BLaER1 (cell line): ENCODE results near the gene IPO4.

Experiments
- H3K27ac ChIP-seq: shearing (Covaris generic); formaldehyde crosslinking; 2 replicates; pipeline ENCODE4 v1.8.1; 2022
- H3K27me3 ChIP-seq: shearing (Covaris generic); formaldehyde crosslinking; 2 replicates; pipeline ENCODE4 v1.8.1; 2022
- H3K36me3 ChIP-seq: shearing (Covaris generic); formaldehyde crosslinking; 2 replicates; pipeline ENCODE4 v1.8.1; 2022
- H3K4me1 ChIP-seq: shearing (Covaris generic); formaldehyde crosslinking; 2 replicates; pipeline ENCODE4 v1.8.1; 2022
- H3K4me2 ChIP-seq: shearing (Covaris generic); formaldehyde crosslinking; 2 replicates; pipeline ENCODE4 v1.8.1; 2022
- H3K4me3 ChIP-seq: shearing (Covaris generic); formaldehyde crosslinking; 2 replicates; pipeline ENCODE4 v1.8.1; 2022
- H3K9ac ChIP-seq: shearing (Covaris generic); formaldehyde crosslinking; 2 replicates; pipeline ENCODE4 v1.8.1; 2022
- H3K9me3 ChIP-seq: shearing (Covaris generic); formaldehyde crosslinking; 2 replicates; pipeline ENCODE4 v1.8.1; 2022
- H4K20me1 ChIP-seq: shearing (Covaris generic); formaldehyde crosslinking; 2 replicates; pipeline ENCODE4 v1.8.1; 2022
- Cebpa-rat ChIP-seq: shearing (Covaris generic); IDR thresholded peaks from 2 replicates; pipeline ENCODE4 v1.8.1; 2022

Gene IPO4

DNA sequence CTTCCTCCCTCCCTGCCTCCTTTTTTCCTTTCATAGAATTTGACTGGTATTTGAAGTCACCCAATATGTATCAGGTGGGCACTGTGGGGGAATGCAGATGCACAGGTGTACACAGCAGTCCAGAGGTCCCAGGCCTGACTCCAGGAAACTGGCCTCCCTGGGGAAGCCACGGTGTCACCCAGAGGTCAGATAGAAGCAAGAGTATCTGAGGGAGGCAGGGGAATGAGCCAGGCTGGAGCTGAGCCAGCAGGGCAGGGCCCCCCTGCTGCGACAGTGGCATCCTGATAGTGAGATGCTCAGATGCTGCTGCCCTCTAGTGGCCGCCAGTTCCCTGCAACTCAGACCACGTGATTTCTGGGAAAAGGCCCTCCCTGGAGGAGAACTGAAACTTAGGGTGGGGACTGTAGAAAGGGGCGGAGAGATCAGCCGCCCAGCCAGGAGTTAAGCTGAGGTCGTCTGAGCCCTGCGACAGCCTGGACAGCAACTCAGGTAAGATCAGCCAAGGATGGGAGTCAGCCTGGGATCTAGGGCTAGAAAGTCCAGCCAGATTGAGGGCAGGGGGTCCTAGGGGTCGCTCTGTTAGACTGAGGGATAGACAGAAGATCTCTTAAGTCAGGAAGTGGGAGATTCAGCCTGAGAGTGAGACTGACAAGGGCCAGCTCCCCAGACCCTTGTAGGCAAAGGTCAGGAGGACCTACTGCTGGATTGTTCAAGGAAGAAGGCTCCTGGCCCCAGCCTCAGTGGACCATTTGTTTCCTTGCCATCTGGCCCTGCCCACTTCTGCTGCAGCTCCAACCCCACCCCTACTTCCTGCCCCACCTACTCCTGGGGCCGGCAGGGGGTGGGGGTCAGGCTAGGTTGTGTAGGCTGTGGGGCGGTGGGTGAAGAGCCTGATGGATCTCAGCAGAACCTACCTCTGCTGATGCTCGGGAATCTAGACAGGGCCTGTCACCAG lies 27.5 kb downstream of the IPO4 start, which contains the start of gene IRF9:
Gene IRF9 (plus strand): TSS at position 416 of the 955 bp plus-strand sequence. CDS start 880 bp downstream, outside the sequence.
- Histone ChIP-seq H3K27me3 (no peaks in the 10 kb centered on the region), H3K4me1 (peaks cover 30% of the 10 kb centered on the region), H3K9ac (peak within 1 kb of the TSS; percentile 72), H3K4me3 (peak within 1 kb of the TSS; percentile 68), H4K20me1 (no peaks in the 10 kb centered on the region), H3K9me3 (no peaks in the 10 kb centered on the region), H3K36me3 (peaks cover 82% of the 10 kb centered on the region), H3K4me2 (peak within 1 kb of the TSS; percentile 80), H3K27ac (peak within 1 kb of the TSS; percentile 73)
- TF ChIP-seq Cebpa-rat = no peak

DNA sequence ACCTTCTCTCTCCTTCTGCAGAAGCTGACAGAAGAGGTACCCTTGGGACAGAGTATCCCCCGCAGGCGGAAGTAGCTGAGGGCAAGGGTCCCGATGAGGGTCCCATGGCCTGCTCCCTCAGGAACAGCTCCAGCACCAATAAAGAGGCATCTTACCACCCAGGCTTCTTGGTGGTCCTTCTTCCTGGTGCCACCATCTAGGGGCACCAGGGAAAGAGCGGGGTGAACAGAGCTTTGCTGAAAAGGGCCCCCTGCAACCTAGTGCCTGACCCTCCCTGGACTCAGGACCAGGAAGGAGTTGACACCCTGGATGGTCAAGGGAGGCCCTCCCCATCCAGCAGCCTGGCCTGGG lies 28.1 kb downstream of the IPO4 start:
- peak overlapping the region; percentile 73 for H3K27ac ChIP-seq
- peaks cover 82% of the 10 kb centered on the region for H3K36me3 ChIP-seq
- H3K4me2 ChIP-seq = peak overlapping the region; percentile 80

DNA sequence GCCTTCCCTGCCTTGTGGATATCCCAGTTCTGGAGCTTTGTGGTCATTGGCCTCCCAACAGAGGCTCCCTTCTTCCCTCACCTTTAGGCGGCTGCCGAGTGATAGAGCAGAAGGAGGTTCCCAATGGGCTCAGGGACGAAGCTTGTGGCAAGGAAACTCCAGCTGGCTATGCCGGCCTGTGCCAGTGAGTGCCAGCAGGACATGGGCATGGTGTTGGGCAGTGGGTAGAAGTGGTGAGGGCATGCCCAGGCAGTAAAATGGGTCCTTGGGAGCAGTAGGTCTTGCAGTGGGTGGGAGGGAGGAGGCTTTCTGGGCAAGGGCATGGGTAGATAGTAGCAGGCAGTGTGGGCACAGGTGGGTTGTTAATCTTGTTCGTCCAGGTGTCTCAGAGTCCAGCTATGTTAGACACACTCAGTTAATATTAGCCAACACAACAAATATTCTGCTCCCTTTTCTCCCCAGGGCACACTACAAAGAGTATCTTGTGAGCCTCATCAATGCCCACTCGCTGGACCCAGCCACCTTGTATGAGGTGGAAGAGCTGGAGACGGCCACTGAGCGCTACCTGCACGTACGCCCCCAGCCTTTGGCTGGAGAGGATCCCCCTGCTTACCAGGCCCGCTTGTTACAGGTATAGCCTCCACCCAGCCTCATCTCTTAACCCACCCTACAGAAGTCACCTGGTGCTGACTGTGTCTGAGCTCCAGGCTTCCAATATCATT lies 28.7 kb downstream of the IPO4 start:
- no peaks in the 10 kb centered on the region for H3K9me3 ChIP-seq
- H3K4me3 ChIP-seq = no peak overlapping the region
- H3K36me3 ChIP-seq = peaks cover 82% of the 10 kb centered on the region
- H3K27ac ChIP-seq = peak overlapping the region; percentile 73
- peak overlapping the region; percentile 80; the same call in 1 of the 2 replicates for H3K4me2 ChIP-seq
- H3K4me1 ChIP-seq = peaks cover 30% of the 10 kb centered on the region
- no peaks in the 10 kb centered on the region for H4K20me1 ChIP-seq
- 0 out of 2 replicates have a peak overlapping the region, but pooled peaks have one; percentile 72 for H3K9ac ChIP-seq
- H3K27me3 ChIP-seq = no peaks in the 10 kb centered on the region
- TF ChIP-seq Cebpa-rat = no peak

More for the DNA sequence above, 28.1 kb downstream of the IPO4 start:
- H3K9ac ChIP-seq = peak overlapping the region; percentile 72; the same call in 1 of the 2 replicates
- peaks cover 30% of the 10 kb centered on the region for H3K4me1 ChIP-seq
- no peaks in the 10 kb centered on the region for H4K20me1 ChIP-seq
- no peak overlapping the region for H3K4me3 ChIP-seq
- no peaks in the 10 kb centered on the region for H3K27me3 ChIP-seq
- no peaks in the 10 kb centered on the region for H3K9me3 ChIP-seq
- no peak for TF ChIP-seq Cebpa-rat

DNA sequence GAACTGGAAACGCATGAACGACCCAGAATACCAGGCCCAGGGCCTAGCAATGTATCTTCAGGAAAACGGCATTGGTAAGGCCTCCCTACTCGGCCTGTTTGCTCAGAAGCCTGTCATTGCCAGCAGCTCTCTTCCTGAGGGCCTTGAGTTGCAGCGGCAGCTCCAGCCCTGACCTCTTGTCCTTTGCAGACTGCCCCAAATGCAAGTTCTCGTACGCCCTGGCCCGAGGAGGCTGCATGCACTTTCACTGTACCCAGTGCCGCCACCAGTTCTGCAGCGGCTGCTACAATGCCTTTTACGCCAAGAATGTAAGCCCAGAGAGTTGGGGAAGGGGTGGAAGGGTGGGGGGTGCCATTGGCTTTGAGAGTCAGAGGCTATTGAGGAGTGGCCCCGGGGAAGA lies 31.3 kb downstream of the IPO4 start:
- Histone ChIP-seq H3K4me1 (peaks cover 19% of the 10 kb centered on the region), H3K4me3 (no peak overlapping the region), H3K36me3 (peaks cover 82% of the 10 kb centered on the region), H3K4me2 (no peak overlapping the region), H3K27ac (no peak overlapping the region), H4K20me1 (no peaks in the 10 kb centered on the region), H3K9ac (no peak overlapping the region), H3K9me3 (no peaks in the 10 kb centered on the region), H3K27me3 (no peaks in the 10 kb centered on the region)
- no peak for TF ChIP-seq Cebpa-rat

DNA sequence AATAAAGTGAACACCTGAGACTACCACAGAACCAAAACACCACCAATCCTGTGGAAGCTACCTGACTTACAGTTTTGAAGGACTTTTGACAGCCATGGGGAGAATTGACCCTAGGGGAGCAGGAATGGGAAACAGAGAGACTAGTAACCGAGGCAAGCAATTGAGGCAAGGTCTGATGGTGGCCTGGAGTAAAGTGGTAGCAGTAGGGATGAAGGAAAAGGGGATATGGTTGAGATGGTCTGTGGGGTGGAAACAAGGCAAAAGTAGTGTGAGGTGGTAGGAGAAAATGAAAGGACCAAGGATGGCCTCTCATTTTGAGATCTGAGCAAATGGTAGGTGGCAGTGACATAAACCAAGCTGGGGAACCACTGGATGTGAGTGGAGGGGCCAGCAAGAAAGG lies 31.8 kb downstream of the IPO4 start:
- peaks cover 14% of the 10 kb centered on the region for H3K4me1 ChIP-seq
- H4K20me1 ChIP-seq = no peaks in the 10 kb centered on the region
- H3K36me3 ChIP-seq = peaks cover 87% of the 10 kb centered on the region
- H3K4me3 ChIP-seq = no peak overlapping the region
- H3K9ac ChIP-seq = no peak overlapping the region
- H3K9me3 ChIP-seq = no peaks in the 10 kb centered on the region
- no peak for TF ChIP-seq Cebpa-rat
- no peak overlapping the region for H3K4me2 ChIP-seq
- no peaks in the 10 kb centered on the region for H3K27me3 ChIP-seq
- no peak overlapping the region for H3K27ac ChIP-seq

DNA sequence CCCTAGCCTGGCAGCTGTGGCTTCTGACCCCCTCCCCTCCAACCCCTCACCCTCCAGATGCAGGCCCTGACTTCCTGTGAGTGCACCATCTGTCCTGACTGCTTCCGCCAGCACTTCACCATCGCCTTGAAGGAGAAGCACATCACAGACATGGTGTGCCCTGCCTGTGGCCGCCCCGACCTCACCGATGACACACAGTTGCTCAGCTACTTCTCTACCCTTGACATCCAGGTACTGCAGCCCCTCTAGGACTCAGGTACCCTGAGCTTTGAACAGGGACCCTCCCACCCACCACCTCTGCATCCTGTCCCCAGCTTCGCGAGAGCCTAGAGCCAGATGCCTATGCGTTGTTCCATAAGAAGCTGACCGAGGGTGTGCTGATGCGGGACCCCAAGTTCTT lies 33.5 kb downstream of the IPO4 start:
- H3K9ac ChIP-seq = no peak overlapping the region
- H4K20me1 ChIP-seq = no peaks in the 10 kb centered on the region
- TF ChIP-seq Cebpa-rat = no peak
- no peak overlapping the region for H3K4me3 ChIP-seq
- H3K9me3 ChIP-seq = no peaks in the 10 kb centered on the region
- no peaks in the 10 kb centered on the region for H3K27me3 ChIP-seq
- peak overlapping the region; percentile 3; the same call in 1 of the 2 replicates for H3K27ac ChIP-seq
- peaks cover under 1% of the 10 kb centered on the region; the same call in 1 of the 2 replicates for H3K4me1 ChIP-seq
- no peak overlapping the region for H3K4me2 ChIP-seq
- peaks cover 96% of the 10 kb centered on the region for H3K36me3 ChIP-seq

DNA sequence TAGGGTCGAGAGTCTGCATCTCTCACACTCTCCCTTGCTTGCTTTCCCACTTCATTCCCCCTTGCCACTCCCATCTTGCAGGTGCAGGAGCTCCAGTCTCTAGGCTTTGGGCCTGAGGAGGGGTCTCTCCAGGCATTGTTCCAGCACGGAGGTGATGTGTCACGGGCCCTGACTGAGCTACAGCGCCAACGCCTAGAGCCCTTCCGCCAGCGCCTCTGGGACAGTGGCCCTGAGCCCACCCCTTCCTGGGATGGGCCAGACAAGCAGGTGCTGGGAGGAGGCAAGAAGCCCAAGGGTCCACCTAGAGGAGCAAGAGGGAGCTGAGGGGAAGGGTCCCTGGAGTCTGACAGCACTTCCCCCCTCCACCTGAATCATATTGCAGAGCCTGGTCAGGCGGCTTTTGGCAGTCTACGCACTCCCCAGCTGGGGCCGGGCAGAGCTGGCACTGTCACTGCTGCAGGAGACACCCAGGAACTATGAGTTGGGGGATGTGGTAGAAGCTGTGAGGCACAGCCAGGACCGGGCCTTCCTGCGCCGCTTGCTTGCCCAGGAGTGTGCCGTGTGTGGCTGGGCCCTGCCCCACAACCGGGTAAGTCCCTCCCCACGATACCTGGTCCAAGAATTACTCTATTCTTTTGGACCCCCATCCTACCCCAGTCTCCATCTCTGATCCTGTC lies 37.1 kb downstream of the IPO4 start:
- peaks cover 13% of the 10 kb centered on the region for H3K4me1 ChIP-seq
- H3K4me3 ChIP-seq = no peak overlapping the region

DNA sequence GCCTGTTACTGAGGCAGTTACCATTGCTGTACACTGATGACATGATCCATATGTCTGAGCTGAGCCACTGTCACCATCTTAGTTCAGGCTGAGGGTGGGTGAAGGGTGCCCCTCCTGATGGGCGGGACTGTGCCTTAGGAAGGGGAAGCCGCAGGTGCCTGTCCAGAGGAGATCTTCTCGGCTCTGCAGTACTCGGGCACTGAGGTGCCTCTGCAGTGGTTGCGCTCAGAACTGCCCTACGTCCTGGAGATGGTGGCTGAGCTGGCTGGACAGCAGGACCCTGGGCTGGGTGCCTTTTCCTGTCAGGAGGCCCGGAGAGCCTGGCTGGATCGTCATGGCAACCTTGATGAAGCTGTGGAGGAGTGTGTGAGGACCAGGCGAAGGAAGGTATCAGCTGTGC lies 37.6 kb downstream of the IPO4 start:
- Histone ChIP-seq H3K9me3 (no peaks in the 10 kb centered on the region), H3K4me1 (peaks cover 13% of the 10 kb centered on the region), H3K27ac (no peak overlapping the region), H4K20me1 (peaks cover 20% of the 10 kb centered on the region), H3K36me3 (peaks cover 74% of the 10 kb centered on the region), H3K4me3 (no peak overlapping the region), H3K4me2 (no peak overlapping the region), H3K27me3 (no peaks in the 10 kb centered on the region), H3K9ac (no peak overlapping the region)
- TF ChIP-seq Cebpa-rat = no peak

More for the DNA sequence above, 37.1 kb downstream of the IPO4 start:
- TF ChIP-seq Cebpa-rat = no peak
- Histone ChIP-seq H3K27me3 (no peaks in the 10 kb centered on the region), H3K9ac (no peak overlapping the region), H3K36me3 (peaks cover 79% of the 10 kb centered on the region), H3K4me2 (no peak overlapping the region), H3K27ac (no peak overlapping the region), H3K9me3 (no peaks in the 10 kb centered on the region), H4K20me1 (peaks cover 20% of the 10 kb centered on the region)

DNA sequence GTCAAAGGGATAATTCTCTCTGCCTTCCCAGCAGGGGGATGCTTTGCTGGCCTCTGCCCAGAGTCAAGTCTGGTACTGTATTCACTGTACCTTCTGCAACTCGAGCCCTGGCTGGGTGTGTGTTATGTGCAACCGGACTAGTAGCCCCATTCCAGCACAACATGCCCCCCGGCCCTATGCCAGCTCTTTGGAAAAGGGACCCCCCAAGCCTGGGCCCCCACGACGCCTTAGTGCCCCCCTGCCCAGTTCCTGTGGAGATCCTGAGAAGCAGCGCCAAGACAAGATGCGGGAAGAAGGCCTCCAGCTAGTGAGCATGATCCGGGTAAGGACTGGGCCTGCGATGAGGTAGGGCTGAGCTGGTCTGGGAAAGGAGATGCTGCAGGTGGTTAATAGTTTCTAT lies 38.0 kb downstream of the IPO4 start:
- Histone ChIP-seq H4K20me1 (peaks cover 20% of the 10 kb centered on the region), H3K27ac (no peak overlapping the region), H3K9ac (no peak overlapping the region), H3K9me3 (no peaks in the 10 kb centered on the region), H3K4me3 (no peak overlapping the region), H3K27me3 (no peaks in the 10 kb centered on the region), H3K4me2 (no peak overlapping the region), H3K4me1 (peaks cover 17% of the 10 kb centered on the region), H3K36me3 (peaks cover 70% of the 10 kb centered on the region)
- no peak for TF ChIP-seq Cebpa-rat
